NCI-H82 (cell line): ENCODE measurements around the gene ZSWIM5.
A peak's percentile ranks its signal among the peaks of the same experiment; 100 is the strongest.

Experiments used
- DNase-seq: peaks from one replicate; lab custom pipeline; 2025; lab: John Stamatoyannopoulos, UW

The ZSWIM5 gene

DNA sequence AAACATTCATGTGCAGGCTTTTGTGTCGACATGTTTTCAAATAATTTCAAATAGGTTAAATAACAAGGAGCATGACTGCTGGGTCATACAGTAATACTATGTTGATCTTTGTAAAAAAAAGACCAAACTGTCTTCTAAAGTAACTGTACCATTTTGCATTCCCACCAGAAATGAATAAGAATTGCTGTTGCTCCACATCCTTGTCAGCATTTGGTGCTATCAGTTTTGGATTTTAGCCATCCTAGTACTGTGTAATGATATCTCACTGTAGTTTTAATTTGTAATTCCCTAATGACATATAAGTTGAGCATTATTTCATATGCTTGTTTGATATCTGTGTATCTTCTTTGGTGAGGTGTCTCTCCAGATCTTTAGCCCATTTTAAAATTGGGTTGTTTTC lies 182.7 kb downstream of the ZSWIM5 start:
- no peak for DNase-seq

DNA sequence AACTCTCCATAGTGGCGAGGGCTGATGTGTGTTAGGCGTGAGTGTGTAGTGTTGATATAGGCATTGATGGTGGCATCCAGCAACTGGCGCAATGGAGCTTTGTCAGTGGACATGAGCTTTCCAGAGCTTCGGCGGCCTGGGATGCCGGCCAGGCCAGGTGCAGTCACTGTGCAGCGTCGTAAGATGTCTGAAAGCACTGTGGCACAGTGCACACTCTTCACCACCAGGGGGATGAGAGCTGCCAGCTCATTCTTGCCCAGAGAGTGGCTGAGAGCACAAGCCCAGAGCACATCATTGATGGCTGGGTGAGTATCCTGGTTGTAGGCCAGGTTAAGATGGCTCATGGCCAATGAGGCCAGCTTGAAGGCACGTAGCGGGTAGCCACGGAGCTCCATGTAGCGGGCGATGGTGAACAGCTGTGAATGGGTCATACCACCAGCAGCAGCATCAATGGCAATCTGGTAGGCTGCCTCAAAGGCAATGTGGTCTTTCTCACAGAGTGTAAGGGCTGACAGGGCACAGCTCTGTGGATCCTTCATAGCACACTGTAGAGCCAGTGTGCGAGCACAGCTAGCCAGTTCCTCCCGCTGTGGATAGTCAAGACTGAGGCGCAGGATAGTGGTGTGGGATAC lies 187.7 kb downstream of the ZSWIM5 start:
- DNase-seq = peak; percentile 82

DNA sequence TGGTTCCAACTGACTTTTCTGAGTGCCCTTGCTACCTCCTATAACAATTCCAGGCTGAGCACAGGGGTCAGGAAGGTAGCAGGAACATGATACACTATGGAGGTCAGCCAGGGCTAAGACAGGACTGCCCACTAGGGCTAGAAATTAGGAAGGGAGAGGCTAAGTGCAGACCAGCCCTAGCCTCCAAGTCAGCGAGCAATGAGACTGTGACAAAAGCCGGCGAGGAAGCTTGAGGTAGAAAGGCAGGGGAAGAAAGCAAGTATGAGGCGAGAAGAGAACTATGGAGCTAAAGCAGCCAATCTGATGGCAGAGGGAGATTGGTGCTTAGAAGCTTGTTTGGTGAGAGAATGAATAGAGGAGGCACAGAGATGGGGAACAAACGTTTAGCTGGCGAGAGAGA lies 189.6 kb downstream of the ZSWIM5 start:
- DNase-seq = no peak

DNA sequence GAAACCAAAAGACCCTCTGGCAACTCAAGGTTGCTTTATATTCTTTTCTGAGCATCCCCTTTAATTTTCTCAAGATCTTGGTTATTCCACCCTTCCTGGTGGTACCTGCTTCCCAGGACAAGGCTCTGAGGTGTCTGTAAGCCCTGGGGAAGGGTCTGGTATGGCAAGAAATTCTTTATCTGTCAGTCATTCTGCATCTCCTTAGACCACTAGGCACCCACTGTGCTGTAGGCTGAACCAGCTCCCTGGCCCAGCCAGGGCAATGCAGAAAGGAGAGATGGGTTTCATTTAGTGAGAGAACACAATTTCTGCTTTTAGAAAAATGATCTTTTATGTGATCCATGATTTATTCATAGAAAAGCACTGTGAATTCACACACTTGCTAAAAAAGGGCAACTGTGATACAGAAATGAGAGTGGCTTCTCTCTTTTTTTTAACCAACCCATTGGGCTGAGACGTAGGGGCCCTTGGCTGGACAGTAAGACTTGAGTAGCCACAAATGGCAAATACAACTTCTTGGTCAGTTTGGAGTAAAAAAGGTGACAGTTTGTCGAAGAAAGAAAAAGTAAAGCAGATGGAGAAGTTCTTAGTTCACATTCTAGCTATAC lies 190.2 kb downstream of the ZSWIM5 start:
- DNase-seq = no peak

DNA sequence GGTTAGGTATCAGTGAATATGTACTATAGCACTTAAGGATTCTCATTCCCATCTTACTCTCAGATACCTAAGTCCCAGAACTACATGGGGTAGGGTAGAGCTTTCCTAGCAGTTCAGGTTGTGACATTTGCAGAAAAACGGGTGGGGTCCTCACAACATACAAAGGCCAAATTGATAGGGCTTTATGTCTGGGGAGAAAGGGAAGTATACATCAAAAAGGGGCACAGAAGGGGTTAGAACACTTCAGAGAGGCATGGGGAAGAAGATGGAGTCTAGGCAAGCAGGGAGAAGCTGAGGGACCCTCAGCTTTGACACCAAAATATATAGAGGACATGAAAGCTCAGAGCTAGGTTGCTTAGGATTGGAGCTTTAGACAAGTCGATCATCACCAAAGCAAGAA lies 190.7 kb downstream of the ZSWIM5 start:
- DNase-seq = no peak

DNA sequence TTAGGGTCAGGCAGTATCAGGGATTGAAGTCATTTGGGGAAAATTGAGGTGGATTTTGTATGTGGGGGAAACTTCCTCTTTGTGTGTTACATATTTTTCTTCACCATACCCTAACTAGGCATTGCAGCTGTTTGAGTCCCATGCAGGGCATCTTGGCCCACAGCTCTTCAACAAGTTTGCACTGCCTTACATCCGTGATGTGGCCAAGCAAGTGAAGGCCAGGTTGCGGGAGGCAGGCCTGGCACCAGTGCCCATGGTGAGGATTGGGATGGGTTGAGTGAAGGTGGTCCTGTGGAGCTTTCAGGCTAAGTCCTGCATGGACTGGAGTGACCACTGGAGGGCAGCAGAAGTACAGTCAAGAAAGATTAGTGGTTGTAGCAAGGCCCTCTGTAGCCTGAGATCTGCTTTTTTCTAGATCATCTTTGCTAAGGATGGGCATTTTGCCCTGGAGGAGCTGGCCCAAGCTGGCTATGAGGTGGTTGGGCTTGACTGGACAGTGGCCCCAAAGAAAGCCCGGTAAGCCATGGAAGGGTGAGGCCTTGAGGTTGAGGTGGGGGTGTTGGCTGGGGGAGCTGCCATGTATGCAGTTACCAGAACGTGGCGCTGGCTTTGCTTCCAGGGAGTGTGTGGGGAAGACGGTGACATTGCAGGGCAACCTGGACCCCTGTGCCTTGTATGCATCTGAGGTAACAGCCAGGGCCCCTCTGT lies 191.9 kb downstream of the ZSWIM5 start:
- peak; percentile 91 for DNase-seq

DNA sequence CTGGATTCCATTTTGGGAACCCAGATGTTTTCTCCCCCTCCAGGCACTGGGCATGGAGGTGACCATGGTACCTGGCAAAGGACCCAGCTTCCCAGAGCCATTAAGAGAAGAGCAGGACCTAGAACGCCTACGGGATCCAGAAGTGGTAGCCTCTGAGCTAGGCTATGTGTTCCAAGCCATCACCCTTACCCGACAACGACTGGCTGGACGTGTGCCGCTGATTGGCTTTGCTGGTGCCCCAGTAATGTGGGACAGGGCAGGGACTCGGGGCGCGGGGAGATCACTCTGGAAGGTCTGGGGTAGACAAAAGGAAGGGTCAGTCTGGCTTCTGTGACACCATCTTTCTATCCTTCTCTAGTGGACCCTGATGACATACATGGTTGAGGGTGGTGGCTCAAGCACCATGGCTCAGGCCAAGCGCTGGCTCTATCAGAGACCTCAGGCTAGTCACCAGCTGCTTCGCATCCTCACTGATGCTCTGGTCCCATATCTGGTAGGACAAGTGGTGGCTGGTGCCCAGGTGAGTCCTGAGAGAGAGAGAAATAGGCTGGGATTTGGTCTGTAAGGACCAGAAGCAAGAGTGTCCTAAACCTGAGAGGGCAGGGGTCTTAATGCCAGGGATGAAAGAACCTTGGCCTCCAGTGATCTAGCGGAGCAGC lies 192.7 kb downstream of the ZSWIM5 start:
- no peak for DNase-seq

DNA sequence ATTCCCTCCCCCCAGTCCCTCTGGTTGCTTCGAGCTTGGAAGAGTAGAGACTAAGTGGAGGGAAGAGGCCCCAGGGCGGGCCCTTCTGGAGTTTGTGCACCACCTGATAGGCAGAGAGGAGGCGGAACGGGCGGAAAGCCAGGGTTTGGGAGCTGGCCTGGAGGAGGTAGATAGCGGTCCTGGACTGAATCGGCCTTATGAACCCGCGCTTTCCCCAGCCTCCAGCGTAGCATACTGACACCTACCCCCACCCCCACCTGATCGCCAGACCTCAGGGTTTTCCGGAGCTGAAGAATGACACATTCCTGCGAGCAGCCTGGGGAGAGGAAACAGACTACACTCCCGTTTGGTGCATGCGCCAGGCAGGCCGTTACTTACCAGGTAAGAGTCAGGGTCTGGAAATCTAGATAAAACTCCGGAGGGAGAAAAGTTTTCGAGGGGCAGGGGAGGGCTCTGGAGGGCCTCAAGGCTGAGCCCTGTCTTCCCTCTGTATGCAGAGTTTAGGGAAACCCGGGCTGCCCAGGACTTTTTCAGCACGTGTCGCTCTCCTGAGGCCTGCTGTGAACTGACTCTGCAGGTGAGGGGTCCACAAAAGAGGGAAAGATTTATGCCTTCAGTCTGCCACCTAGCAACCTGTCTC lies 193.6 kb downstream of the ZSWIM5 start:
- DNase-seq = peak; percentile 69

DNA sequence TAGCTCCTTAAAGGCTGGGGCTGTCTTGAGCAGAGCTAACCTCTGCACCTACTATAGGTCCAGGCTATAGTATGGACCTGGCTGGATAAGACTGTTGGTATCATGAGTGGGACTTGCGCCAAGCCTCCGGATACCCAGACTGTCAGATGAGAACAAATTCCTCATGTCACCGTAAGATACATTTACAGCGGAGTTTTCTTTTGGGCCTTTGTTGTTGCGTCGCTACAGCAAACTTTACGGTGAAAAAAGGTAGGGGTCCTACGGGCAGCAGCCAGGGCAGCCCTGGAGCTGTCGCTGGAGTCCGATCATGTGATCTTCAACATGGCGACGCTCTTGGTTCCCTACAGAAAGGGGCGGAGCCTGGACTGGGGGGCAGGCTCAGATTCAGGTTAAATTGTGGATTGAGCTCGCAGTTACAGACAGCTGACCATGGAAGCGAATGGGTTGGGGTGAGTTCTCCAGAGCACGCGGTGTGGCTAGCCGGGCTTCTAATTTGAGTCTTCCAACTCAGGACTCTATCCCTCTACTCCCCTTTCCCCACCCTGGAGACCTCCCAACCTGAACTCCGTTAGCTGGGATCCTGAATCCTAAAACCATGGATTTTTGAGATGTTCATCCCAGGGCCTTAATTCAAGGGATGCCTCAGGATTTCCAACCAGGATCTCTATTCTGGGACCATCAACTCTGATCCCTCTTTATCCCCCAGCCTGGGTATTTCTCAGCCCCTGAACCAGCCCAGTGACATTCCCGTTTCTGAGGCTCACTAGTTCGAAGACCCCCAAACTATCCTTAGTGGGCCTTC lies 194.4 kb downstream of the ZSWIM5 start, which contains the start of gene UROD:
TSS of gene UROD (plus strand) at position 418 of the 802 bp plus-strand sequence. CDS start at position 430, 12 bp downstream.
- peak; percentile 98 for DNase-seq

DNA sequence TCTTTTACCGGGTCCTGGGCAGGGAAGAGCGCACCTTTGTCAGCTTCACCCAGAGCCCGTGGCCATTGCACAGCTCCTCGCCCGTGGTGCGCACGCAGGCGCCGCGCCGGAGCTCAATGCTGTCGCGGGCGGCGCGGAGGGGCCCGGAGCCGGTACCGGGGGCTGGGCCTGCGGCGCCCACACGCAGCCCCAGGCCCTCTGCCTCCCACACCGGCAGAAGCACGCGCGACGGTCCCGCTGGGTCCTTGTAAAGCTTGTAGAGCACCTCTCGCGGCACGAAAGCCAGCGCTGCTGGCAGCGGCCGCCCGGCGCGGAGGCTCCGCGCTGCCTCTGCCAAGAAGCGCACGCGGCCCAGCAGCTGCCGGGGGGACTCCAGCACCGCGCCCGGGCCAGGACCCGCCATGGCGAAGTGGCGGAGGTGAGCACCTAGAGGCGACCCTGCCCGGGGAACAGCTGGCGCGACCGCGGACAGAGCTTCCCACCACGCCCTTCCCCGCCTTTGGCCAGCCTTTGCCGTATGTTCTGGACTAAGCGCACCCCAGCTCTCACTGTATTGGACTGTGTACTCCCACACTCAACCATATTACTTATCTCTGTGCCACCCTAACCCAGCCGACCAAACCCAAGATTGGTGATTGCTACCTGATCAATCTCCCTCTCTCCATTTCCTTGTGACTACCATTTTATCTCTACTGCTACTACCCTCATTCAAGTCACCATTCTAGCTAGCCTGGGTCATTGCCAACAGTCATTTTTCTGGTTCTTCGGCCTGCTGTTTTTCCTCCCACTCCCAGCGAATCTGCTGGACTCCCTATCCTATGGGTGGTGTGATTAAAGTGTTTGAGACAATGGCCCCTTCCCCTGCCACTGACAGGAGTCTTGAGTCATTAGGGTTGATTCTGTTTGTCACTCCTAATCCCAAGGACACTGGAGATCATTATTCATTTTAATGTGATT lies 195.3 kb downstream of the ZSWIM5 start, which contains the start of gene HECTD3:
TSS of gene HECTD3 (minus strand) at position 470 of the 957 bp plus-strand sequence. CDS start at position 403, 67 bp downstream.
- DNase-seq = peak; percentile 92

DNA sequence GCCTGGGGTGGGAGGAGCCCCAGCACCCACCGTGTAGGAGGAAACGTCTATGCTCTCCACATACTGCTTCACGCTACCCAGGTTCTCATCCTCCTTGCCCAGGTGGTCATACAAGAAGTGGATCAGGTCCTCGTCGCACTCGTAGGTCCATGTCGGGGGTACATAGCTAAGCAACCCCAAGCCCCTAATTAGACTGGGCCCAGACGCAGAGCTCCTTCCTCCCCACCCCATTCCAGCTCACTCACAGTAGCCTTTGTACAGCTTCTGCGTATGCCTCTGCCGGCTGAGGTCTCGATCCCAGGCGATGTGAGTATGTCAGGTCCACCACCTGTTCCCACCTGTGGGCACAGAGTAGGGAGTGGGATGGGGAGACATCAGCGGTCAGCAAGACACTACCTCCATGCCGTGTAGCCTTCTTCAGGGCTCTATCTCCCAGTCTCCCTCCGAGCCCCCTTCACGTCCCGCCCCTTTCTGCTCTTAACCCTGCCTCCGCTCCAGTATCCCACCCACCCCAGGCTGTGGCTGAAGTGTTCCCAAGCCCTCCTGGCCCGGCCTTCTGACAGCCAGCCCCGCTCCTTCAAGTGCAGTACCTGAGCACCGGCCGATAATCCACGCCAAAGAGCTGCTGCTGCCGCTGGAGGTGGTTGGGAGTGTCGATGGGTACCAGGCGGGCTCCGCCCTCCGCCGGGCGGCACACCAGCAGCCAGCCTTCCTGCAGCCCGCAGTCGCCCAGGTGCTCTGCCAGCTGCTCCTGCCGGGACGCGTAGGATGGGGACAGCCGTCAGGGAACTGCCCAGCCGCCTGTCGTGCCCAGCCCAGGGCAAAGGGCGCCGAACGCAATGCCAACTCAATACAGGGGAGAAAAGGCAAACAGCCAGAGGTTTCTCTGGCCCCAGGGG lies 196.2 kb downstream of the ZSWIM5 start:
- DNase-seq = peak; percentile 56

DNA sequence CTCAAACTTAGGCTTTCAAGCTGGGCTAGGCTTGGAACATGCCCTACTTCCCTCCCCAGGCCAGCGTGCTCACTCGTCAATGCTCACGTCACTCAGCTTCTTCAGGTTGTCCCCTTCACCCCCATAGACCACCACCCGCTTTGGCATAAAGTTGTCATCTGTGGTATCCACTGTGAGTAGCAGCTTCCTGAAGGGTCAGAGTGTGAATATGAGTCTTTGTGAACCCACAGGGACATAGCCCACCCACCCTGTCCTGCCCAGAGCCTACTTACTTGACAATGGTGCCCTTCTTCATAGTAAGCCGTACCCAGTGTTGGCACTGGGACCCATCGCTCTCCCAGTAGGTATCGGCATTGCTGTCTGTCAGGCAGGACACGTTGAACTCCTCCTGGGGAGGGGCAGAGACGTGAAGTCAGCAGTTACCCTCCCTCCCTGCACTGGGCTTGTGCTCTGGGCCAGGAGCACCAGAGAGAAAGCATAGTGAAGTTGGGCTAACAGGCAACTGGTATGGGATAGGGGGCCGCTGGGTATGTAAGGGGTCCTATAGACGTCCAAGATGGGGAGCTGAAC lies 197.0 kb downstream of the ZSWIM5 start:
- DNase-seq = no peak

DNA sequence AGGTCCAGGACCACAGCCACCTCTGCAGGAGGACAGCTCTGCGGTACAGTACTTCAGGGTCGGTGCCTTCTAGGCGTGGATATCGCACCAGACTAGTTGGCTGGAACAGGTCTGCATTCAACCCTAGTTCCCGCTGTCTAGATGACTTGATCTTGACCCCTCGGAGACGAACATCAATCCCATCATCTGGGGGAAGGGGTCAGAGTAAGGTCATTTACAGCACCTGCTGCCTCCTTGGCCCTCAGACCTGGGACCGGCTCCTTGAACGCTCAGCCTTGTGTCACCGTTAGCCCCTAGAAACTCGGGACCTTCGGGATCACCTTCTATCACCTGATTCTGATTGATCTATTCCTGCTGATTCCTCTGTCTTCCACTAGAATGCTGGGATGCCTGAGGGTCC lies 197.9 kb downstream of the ZSWIM5 start:
- no peak for DNase-seq

DNA sequence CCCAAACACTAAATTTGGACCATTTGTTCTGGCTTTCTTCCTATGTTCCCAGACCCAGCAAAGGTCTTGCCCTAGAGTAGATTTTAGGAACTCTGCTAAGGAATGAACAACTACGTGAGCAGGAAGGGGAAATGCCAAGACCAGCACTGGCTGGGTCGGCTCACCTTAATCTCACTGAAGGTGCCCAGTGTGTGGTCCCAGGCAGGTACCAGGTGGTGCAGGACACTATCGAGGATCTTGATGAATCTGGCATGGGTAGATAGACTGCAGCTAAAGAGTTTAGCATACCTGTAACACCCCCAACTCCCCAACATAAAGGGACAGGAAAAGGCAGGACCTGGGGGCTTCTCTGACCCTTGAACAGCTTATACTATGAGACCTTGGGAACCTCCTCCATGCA lies 198.3 kb downstream of the ZSWIM5 start:
- DNase-seq = no peak

DNA sequence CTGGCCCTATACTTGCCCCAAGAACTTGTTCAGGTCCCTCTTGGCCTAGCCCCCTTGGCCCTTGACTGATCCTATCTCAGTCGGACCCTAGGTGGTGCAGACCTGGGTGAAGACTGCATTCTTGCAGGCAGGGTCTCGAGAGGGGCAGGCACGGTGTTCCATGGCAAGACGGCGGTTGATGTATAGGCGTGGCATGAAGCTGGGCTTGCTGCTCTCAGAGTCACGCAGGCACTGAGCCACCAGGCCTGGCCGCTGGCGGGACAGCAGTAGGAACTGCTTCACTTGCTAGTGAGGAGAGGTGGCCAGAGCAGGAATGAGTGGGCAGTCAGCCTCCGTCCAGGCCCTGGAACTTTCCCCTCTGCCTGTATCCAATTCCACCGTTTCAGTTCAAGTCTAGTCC lies 199.1 kb downstream of the ZSWIM5 start:
- no peak for DNase-seq

DNA sequence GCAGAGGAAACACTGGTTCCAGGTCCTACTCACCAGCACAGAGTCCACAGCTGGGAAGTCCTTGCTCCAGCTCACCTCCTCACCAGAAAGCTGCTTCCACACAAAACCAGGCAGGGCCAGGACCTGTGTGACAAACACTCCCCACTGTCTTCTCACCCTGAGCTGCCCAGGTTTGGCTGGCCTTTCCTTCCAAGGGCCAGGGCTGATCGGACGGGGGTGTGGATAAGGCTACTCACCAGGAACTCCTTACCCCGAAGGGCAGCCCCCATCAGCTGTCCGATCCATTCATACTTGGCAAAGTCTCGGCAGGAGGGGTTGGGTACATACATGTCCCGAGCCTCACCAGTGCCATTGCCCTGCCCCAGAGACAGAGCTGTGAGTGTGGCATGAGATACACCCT lies 200.6 kb downstream of the ZSWIM5 start:
- DNase-seq = no peak

DNA sequence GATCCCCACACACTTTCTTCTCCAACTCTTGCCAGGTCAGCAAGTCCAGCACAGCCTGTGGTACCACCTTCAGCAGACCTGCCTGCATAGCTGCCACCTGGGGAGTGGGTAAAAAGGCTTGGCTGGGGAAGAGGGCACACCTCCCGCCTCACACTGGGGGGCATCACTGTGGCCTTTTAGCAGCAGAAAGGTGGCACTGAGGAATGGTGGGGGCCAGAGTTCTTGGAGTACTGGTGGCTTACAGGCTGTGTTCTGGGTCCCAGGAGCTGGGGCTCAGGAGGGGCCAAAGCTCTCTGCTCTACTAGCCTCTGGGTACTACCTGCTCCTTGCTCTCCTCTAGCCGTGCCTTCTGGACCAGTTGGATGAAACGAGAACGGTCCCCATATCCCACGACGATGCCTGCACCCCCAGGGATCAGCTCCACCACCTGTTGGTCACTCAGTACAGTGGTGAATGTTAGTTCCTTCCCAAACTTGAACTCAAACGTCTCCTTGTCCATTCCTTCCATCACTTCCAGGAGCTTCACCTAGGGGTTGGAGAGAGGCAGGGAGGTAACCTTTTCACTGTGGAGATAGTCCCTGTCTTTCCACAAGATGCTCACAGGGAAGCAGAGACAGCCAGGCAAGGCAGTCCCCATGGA lies 202.0 kb downstream of the ZSWIM5 start:
- no peak for DNase-seq

DNA sequence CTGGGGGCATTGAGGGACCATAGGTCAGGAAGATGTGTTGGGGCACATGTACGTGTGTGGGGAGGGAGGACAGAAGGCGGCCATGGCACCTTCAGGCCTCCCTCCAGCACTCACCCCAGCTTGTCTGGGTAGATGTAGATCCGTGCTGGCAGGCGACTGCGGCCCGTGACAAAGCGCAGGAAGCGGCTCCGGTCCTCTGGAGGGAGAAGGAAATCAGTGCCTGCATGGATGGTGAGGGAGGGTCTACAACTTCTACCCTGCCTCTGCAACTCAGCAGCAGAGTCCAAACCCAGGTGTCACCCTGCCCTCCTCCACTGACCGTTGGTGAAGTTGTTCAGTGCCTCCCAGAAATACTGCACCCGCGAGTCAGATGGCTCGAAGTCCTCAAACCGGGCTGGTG lies 202.7 kb downstream of the ZSWIM5 start:
- no peak for DNase-seq
